Karpas-422 (cell line): ENCODE results near the gene MAN1B1. TPM values are rescaled to one million over a fixed set of nuclear protein-coding genes. Genes with fewer than 3 reads are reported as not detected.

ENCODE experiments used
- DNase-seq: peaks from one replicate; pipeline ENCODE4 v3.0.0-alpha.2; 2015
- H2AFZ ChIP-seq: fragments of 200-600 bp; sonication (generic); 2 replicates; pipeline ENCODE4 v1.6.1; 2014; ENCODE audit warnings: antibody characterized with exemption, low read length, mixed read lengths
- H3K27ac ChIP-seq: fragments of 200-600 bp; sonication (generic); 2 replicates; pipeline ENCODE4 v1.5.1; 2014; ENCODE audit warnings: mild to moderate bottlenecking, low read length, moderate library complexity
- H3K27me3 ChIP-seq: fragments of 200-600 bp; sonication (generic); 2 replicates; pipeline ENCODE4 v1.6.1; 2014; ENCODE audit warnings: low read length, mixed read lengths
- H3K36me3 ChIP-seq: fragments of 200-600 bp; sonication (generic); 2 replicates; pipeline ENCODE4 v1.6.1; 2014; ENCODE audit warnings: low read length, mixed read lengths; ENCODE audit not compliant: insufficient read depth
- H3K4me1 ChIP-seq: fragments of 200-600 bp; sonication (generic); 2 replicates; pipeline ENCODE4 v1.6.1; 2014; ENCODE audit warnings: mild to moderate bottlenecking, low read length, mixed read lengths
- H3K4me2 ChIP-seq: fragments of 200-600 bp; sonication (generic); 2 replicates; pipeline ENCODE4 v1.6.1; 2014; ENCODE audit warnings: low read length, low read depth, mild to moderate bottlenecking; ENCODE audit not compliant: poor library complexity, severe bottlenecking
- H3K4me3 ChIP-seq: fragments of 200-600 bp; sonication (generic); 2 replicates; pipeline ENCODE4 v1.5.1; 2014; ENCODE audit warnings: mild to moderate bottlenecking, antibody characterized with exemption, low read length, mixed read lengths
- H3K79me2 ChIP-seq: fragments of 200-600 bp; sonication (generic); 2 replicates; pipeline ENCODE4 v1.6.1; 2014; ENCODE audit warnings: mild to moderate bottlenecking, low read length, mixed read lengths
- H3K9ac ChIP-seq: fragments of 200-600 bp; sonication (generic); 2 replicates; pipeline ENCODE4 v1.6.0; 2014; ENCODE audit warnings: low read length
- H3K9me2 ChIP-seq: fragments of 200-600 bp; sonication (generic), shearing (Covaris generic); replicated peaks from 2 replicates; pipeline ENCODE4 v1.6.0; 2014; ENCODE audit warnings: mild to moderate bottlenecking, low read length, moderate library complexity; ENCODE audit not compliant: insufficient read depth
- H3K9me3 ChIP-seq: fragments of 300-700, 200-600 bp; sonication (generic); 2 replicates; pipeline ENCODE4 v1.6.1; 2014; ENCODE audit warnings: low read length, mixed read lengths
- H4K20me1 ChIP-seq: fragments of 200-600 bp; sonication (generic); 2 replicates; pipeline ENCODE4 v1.6.1; 2014; ENCODE audit warnings: mild to moderate bottlenecking, antibody characterized with exemption, low read length, low read depth; ENCODE audit not compliant: insufficient read depth
- total RNA-seq: library from RNA; depleted of rRNA; stranded (reverse); fragments of >200 nt; shearing (Covaris generic); gene quantifications from 2 replicates; pipeline ENCODE4 v1.2.3, GENCODE V29; 2014; ENCODE audit warnings: low replicate concordance

Gene MAN1B1
- total RNA-seq, 1 experiment from 2014 or later, result 28.9 TPM

GRCh38 chr9:137107312-137107921 lies 20.6 kb downstream of the MAN1B1 start:
- Histone ChIP-seq H3K4me1 (no peaks in the 10 kb centered on the region), H3K79me2 (no peaks in the 10 kb centered on the region), H3K27me3 (no peaks in the 10 kb centered on the region), H3K27ac (no peak overlapping the region), H2AFZ (no peak overlapping the region), H3K9me3 (no peaks in the 10 kb centered on the region; the same call in 1 of the 2 replicates), H4K20me1 (0 out of 2 replicates have a peak, but pooled peaks cover 3% of the 10 kb centered on the region), H3K4me3 (no peak overlapping the region), H3K4me2 (no peak overlapping the region), H3K36me3 (peaks cover 16% of the 10 kb centered on the region), H3K9ac (no peak overlapping the region), H3K9me2 (no peaks in the 10 kb centered on the region)
- DNase-seq, result peak; percentile 40

GRCh38 chr9:137107982-137108381 lies 21.2 kb downstream of the MAN1B1 start:
- no peak for DNase-seq
- Histone ChIP-seq H3K4me3 (no peak overlapping the region), H3K79me2 (no peaks in the 10 kb centered on the region), H3K4me2 (no peak overlapping the region), H4K20me1 (0 out of 2 replicates have a peak, but pooled peaks cover 3% of the 10 kb centered on the region), H3K36me3 (peaks cover 10% of the 10 kb centered on the region), H3K9ac (no peak overlapping the region), H3K27me3 (no peaks in the 10 kb centered on the region), H3K9me2 (no peaks in the 10 kb centered on the region), H2AFZ (no peak overlapping the region), H3K4me1 (peaks cover under 1% of the 10 kb centered on the region), H3K27ac (no peak overlapping the region), H3K9me3 (no peaks in the 10 kb centered on the region; the same call in 1 of the 2 replicates)

DNA sequence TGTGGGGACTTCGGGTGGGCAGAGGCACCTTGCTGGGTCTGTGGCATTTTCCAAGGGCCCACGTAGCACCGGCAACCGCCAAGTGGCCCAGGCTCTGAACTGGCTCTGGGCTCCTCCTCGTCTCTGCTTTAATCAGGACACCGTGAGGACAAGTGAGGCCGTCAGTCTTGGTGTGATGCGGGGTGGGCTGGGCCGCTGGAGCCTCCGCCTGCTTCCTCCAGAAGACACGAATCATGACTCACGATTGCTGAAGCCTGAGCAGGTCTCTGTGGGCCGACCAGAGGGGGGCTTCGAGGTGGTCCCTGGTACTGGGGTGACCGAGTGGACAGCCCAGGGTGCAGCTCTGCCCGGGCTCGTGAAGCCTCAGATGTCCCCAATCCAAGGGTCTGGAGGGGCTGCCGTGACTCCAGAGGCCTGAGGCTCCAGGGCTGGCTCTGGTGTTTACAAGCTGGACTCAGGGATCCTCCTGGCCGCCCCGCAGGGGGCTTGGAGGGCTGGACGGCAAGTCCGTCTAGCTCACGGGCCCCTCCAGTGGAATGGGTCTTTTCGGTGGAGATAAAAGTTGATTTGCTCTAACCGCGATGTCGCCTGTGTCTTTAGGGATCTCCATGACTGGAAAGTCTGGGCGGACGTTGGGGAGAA lies 21.9 kb downstream of the MAN1B1 start:
- no peak for DNase-seq
- peaks cover 3% of the 10 kb centered on the region for H3K36me3 ChIP-seq
- H3K4me1 ChIP-seq, result peaks cover 7% of the 10 kb centered on the region
- no peak overlapping the region for H3K27ac ChIP-seq
- peaks cover 5% of the 10 kb centered on the region; the same call in 1 of the 2 replicates for H3K79me2 ChIP-seq
- no peak overlapping the region for H2AFZ ChIP-seq
- H3K9me2 ChIP-seq, result no peaks in the 10 kb centered on the region
- H3K9me3 ChIP-seq, result no peaks in the 10 kb centered on the region
- H3K4me3 ChIP-seq, result no peak overlapping the region
- no peaks in the 10 kb centered on the region for H3K27me3 ChIP-seq
- 0 out of 2 replicates have a peak, but pooled peaks cover 3% of the 10 kb centered on the region for H4K20me1 ChIP-seq
- H3K9ac ChIP-seq, result no peak overlapping the region
- no peak overlapping the region for H3K4me2 ChIP-seq

DNA sequence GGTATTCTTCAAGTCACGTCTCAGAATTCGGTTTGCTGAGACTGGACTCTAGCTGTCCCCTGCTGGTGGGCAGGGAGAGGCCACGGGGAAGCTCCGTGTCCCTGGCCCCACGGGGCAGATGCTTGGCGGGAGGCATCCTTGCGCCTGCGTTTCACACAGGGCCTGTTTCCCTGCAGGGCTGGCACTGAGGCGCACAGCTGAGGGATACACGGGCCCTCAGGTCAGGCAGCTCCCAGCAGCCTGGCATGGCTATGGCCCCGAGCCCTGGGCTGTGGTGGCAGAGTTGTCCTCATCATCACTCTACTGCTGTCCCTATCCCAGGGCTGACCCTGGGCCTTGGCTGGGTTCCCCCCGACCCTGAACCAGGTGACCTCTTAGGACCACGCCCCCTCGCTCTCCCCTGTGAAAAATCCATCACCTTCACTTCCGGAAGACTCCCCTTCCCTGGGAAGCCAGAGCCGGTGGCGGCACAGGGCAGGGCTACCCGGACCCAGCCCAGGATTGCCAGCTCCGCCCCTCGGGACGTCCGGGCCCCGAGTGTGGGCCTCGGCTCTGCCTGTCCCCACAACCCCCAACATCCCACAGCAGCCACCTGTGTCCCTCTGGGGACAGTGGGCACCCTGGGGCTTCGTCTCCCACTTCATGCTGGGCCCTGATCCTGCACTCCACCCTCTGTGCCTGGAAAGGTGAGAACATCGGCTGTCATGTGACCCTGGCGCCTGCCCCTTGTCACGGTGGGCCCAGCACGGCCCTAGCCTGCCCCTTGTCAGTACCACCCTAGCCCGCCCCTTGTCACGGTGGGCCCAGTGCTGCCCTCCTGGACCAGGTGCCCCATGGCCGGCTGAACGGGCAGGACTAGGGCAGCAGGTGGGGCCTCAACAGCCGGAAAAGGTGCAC lies 22.7 kb downstream of the MAN1B1 start:
- DNase-seq, result no peak
- Histone ChIP-seq H2AFZ (no peak overlapping the region), H3K4me3 (no peak overlapping the region), H3K9me2 (no peaks in the 10 kb centered on the region), H3K4me2 (no peak overlapping the region), H3K79me2 (peaks cover 5% of the 10 kb centered on the region; the same call in 1 of the 2 replicates), H3K27me3 (no peaks in the 10 kb centered on the region), H3K9ac (no peak overlapping the region), H4K20me1 (0 out of 2 replicates have a peak, but pooled peaks cover 3% of the 10 kb centered on the region), H3K4me1 (peaks cover 11% of the 10 kb centered on the region), H3K9me3 (no peaks in the 10 kb centered on the region), H3K36me3 (no peaks in the 10 kb centered on the region), H3K27ac (no peak overlapping the region)

DNA sequence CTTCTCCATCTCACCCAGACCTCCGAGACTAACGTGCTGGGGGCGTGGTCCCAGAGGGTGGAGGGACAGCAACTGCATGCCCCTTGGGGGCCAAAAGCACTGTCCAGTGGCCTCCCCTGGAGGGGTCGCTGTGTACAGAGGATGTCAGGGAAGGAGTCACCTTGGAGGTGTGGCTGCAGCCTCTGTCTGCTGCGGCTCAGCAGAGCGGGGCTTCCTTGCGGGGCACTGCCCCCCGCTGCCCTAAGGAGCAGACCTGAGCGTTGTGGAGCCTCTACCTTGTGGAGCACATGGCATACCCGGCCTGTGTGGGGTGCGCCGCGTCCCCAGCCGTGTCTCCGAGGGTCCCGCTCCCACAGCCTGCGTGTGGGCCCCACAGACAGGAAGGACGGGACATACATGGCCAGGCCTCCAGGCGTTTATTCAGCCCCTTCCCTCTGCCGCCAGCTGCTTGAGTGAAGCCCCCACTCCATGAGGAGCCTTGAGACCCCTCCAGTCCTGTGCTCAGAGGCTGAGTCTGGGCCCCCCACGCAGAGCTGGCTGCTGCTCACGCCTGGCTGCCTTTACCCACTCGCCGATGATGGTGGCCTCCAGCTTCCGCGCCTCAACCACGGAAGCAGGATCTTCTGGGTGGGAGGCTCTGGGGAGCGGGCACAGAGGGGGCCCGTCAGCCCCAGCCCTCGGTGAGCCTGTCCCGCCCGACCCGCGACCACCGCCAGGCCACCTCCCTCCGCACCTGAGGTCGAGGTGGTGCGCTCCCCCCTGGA lies 23.5 kb downstream of the MAN1B1 start:
- H3K27me3 ChIP-seq, result no peaks in the 10 kb centered on the region
- H3K79me2 ChIP-seq, result peaks cover 5% of the 10 kb centered on the region; the same call in 1 of the 2 replicates
- H2AFZ ChIP-seq, result no peak overlapping the region
- H3K4me2 ChIP-seq, result no peak overlapping the region
- H3K4me1 ChIP-seq, result peaks cover 19% of the 10 kb centered on the region
- no peak overlapping the region for H3K9ac ChIP-seq
- H3K9me2 ChIP-seq, result no peaks in the 10 kb centered on the region
- H4K20me1 ChIP-seq, result 0 out of 2 replicates have a peak, but pooled peaks cover 3% of the 10 kb centered on the region
- H3K36me3 ChIP-seq, result no peaks in the 10 kb centered on the region
- no peak overlapping the region for H3K4me3 ChIP-seq
- no peak overlapping the region for H3K27ac ChIP-seq
- DNase-seq, result no peak
- no peaks in the 10 kb centered on the region for H3K9me3 ChIP-seq

DNA sequence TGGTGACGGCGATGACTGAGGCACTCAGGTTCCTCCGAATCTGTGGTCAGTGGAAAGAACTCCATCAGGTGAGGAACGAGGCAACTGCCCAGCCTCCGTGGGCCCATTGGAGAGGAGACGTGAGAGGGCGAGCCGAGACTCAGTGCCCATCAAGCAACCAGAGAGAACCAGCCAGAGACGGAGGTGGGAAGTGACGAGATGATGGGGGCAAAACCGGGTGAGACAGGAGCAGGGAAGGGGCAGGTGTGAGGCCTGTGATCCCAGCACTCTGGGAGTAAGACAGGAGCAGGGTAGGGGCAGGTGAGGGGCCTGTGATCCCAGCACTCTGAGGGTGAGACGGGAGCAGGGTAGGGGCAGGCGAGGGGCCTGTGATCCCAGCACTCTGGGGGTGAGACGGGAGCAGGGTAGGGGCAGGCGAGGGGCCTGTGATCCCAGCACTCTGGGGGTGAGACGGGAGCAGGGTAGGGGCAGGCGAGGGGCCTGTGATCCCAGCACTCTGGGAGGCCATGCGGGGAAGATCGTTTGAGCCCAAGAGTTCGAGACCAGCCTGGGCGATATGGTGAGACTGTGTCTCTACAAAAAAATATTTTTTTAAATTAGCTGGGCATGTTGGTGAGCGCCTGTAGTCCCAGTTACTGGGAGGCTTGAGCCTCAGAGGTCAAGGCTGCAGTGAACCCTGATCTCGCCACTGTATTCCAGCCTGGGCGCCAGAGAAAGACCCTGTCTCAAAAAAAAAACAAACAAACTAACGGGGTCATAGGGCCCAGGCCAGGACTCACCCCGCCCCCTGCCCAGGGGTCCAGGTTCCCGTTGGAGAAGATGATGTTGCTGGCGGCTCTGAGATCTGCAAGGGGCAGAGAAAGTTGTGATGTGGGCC lies 24.4 kb downstream of the MAN1B1 start:
- H3K79me2 ChIP-seq, result peaks cover 5% of the 10 kb centered on the region; the same call in 1 of the 2 replicates
- 0 out of 2 replicates have a peak, but pooled peaks cover 3% of the 10 kb centered on the region for H4K20me1 ChIP-seq
- no peak overlapping the region for H3K4me2 ChIP-seq
- DNase-seq, result no peak
- H3K9me2 ChIP-seq, result no peaks in the 10 kb centered on the region
- no peak overlapping the region for H3K9ac ChIP-seq
- H2AFZ ChIP-seq, result no peak overlapping the region
- H3K4me1 ChIP-seq, result peaks cover 21% of the 10 kb centered on the region
- H3K36me3 ChIP-seq, result no peaks in the 10 kb centered on the region
- H3K27ac ChIP-seq, result no peak overlapping the region
- H3K4me3 ChIP-seq, result no peak overlapping the region
- H3K9me3 ChIP-seq, result no peaks in the 10 kb centered on the region
- no peaks in the 10 kb centered on the region for H3K27me3 ChIP-seq
